HG02885 (cell line): ENCODE data around the gene CGB3.

Experiments used
- ATAC-seq: cut with Tn5 transposase; IDR thresholded peaks from one replicate; pipeline ENCODE4 v1.9.1; 2021; ENCODE audit warnings: mild to moderate bottlenecking; ENCODE audit not compliant: unreplicated experiment, poor library complexity

Gene CGB3

DNA sequence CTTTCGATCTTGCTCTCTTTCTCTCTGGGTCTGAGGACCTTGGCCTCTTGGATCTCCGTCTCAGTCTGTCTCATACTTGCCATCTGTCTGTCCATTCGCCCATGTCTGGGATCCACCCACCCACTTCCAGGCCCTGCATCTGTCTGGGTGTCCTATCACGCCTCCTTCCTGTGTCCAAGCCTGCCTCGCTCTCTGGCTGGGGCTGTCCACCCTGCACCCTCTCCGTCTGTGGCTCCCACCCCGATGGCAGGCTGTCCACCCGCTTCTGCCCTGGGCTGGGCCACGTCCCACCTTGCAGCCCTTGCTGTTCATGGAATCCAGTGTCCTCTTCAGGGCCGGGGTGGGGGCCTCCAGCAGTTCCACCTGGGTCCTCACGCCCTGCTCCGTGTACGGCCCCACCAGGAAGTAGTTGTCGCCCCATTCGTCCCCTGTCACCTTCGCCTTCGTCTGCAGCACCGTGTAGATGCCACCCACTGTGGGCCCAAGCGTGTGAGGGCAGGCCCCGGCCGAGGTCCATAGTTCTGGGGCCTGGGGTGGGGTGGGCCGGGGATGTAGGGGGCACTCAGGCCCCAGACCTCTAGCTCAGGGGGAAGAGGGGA, 33.0 kb downstream of the CGB3 start:
- no peak for ATAC-seq

DNA sequence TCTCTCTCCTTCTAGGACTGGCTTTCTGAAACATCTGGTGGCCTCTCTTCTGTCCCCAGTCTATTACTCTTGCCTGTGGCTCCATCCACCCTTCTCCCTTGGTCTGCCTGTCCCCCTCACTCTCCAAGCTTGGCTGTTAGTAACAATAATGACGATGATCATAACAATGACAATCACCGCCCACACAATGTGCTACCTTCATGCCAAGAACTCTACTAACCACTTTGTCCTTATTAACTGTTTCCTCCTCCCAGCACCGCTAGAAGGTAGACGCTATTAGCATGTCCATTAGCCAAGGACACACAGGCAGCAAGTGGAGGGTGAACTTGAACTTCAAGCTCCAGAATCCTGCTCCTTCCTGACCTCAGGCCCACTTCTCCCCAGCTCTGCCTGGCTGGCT, 33.7 kb downstream of the CGB3 start:
- no peak for ATAC-seq

DNA sequence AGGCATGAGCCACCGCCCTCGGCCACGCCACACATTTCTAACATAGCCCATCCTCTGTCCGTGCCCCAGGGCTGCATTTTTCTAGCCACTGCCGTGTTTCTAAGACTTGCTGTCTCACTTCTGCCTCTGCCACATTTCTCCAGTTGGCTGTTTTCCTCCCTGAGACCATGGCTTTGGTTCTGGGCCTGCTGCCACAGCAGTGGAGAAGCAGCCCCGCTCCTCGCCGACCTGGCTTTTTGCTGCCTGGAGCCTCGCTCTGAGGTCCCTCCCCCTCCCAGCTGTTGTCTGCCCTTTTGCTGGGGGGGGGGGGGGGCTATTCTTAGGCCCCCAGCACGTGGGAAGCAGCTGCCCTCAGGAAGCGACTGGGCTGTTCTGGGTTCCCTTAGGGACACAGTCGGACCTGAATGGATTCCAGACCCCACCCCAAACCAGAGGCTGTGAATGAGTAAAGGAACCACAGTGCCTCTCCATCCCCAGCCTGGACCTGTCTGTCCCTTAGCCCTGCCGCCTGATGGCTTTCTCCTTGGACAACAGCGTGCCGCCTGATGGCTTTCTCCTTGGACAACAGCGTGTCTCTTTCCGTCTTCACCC, 34.3 kb downstream of the CGB3 start:
- ATAC-seq = no peak

DNA sequence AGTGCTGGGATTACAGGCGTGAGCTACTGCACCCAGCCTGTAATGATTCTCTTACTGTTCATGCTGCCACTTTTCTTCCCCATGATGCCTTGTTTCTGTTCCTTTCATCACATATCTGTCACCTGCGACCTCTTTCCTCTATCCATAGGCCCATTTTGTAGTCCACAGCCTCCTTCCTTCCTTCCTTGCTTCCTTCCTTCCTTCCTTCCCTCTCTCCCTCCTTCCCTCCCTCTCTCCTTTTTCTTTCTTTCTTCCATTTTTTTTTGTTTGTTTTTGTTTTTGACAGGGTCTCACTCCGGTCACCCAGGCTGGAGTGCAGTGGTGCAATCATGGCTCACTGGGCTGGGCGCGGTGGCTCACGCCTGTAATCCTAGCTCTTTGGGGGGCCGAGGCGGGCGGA, 35.3 kb downstream of the CGB3 start:
- no peak for ATAC-seq

DNA sequence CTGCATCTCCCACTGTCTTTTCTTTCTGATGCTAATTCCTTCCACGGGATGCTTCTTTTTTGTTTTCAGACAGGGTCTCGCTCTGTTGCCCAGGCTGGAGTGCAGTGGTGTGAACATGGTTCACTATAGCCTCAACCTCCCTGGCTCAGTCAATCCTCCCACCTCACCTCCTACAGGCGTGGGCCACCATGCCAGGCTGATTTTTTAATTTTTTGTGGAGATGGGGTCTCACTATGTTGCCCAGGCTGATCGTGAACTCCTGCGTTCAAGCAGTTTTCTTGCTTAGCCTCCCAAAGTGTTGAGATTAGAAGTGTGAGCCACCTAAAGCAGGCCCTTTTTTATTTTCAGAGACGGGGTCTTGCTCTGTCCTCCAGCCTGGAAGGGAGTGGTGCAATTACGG, 35.8 kb downstream of the CGB3 start:
- no peak for ATAC-seq

DNA sequence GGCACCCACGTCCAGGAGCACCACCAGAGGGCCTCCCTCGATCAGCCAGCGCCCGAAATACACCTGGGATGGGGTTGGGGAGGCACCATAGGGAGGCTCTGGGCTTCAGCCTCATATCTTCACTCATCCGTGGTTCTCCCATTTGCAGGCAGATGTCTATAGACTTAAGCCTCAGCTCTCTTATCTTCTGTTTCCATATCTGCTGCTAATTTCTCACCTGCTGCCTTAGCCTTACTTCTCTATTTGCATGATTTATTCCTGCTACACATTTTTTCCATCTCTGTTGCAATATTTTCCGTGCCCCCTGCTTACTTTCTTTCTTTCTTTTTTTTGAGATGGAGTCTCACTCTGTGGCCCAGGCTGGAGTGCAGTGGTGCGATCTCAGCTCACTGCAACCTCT, 36.8 kb downstream of the CGB3 start:
- ATAC-seq = no peak

DNA sequence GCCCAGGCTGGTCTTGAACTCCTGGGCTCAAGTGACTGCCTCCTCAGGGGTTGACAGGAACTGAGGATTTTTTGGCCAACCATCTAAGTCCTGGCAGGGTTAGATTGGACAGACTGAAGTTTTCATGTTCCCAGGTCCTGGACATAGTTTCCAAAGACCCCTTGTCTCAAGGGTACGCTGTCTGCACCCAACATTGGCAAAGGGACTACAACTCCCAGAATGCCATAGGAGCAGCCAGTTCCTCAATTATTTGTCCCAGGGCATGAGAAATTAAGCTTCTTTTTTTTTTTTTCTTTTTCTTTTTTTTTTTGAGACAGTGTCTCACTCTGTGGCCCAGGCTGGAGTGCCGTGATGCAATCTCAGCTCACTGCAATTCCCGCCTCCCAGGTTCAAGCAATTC, 37.9 kb downstream of the CGB3 start:
- ATAC-seq = no peak

DNA sequence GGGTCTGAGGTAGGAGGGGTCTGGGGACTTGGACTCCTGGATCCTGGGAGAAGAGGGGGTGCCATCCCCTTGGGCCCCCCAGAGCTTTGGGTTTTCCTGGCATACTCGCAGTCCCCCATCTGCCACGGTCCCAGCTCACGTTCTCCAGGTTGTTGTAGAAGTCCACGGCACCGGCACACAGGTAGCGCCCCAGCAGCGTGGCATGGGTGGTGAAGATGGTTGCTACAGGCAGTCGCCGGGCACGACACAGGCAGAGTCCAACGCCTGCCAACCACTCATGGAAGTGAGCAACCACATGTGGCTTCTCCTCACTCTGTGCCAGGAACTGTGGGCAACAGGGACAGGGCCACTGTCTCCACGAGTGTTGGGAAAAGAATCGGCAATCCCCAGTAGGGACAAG, 38.4 kb downstream of the CGB3 start:
- no peak for ATAC-seq

DNA sequence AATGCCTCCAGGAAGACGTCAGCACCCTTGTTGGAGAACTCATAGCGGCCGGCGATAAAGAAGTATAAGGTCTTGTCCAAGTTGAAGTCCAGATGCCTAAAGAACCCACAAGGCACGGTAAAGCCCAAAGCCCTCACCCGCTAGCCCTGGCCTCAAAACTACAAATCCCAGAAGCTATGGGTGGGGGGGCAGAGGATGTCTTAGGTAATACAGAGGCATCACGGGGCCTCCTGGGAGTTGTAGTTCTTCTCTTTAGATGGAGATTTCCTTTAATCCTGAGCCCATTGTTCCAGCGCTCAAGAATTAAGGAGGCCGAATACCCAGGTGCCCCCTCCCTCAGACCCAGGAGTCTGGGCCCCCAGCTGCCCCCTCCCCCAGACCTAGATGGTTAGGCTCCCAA, 41.9 kb downstream of the CGB3 start:
- no peak for ATAC-seq

DNA sequence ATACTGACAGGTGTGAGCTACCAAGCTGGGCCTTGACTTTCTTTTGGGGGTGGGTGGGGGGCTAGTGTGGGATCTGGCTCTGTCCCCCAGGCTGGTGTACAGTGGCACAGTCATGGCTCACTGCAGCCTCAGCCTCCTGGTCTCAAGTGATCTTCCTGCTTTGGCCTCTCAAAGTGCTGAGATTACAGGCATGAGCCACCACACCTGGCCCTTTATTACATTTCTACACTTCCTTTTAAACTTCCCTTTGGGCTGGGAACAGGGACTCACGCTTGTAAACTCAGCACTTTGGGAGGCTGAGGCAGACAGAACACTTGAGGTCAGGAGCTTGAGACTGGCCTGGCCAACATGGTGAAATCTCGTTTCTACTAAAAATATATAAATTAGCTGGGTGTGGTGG, 47.1 kb downstream of the CGB3 start:
- ATAC-seq = no peak

DNA sequence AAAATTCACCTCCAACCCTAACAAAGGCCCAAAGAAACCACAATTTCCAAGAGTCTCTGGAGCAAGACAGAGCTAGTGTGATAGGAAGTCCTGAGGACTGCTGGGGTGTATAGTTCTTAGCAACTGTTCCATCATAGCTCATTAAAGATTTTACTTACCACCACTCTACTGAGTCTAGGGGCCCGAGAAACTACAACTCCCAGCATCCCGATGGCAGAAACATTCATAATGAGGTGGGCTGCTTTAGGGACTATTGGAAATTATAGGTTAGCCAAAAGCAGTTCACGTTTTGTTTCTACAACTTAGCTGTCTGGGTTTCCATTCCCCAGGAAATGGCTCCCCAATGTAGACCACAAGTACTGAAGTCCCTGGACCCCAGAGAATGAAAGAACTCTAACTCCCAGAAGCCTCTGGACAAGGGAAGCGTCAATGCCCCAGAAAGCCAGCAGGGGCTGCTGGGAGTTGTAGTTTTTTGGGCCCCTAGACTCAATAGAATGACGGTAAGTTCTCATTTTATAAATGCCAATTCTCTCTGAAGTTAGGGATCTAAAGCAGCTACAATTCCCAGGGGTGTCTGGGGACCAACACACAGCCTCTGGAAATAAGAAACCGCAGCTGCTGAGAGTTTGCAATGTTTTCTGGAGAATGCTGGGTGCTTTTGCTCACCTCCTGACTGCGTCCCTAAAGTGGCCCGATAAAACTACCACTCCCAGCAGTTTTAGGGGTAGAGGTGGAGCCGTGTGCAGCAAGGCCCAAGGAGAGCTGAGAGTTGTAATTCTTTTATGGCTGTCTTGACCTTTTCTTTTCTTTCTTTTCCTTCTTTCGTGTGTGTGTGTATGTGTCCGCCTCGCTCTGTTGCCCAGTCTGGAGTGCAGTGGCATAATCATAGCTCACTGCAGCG, 47.9 kb downstream of the CGB3 start:
- ATAC-seq = no peak
